ENCODE data around the gene DYNLL2. TPM values are rescaled to one million over a fixed set of nuclear protein-coding genes. Genes with fewer than 3 reads are reported as not detected.

DYNLL2 gene
- total RNA-seq, 2 experiments from 2014 or later = 12.4 to 22.5 TPM

DNA sequence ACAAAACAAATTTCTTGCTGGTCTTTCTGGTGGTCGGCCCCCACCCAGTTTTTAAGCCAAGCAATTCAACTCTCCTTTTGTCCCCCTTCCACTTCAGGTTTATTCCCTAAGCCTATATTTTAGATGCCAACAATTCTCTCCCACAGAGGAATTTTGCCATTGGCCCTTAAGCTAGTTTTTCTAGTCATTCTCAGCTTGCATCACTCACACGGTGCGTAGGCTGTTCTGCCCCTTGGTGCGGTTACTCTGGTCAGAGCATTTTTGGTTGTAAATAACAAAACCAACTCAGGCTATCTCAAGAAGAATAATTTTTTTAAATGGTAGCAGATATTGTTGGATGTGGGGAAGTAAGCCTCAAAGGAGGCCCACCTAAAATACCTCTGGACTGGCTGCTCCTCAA is 33.7 kb upstream of the DYNLL2 start:
- H3K9me2 ChIP-seq (ENCODE audit: insufficient read depth, low read length) = no peaks in the 10 kb centered on the region
- ChIA-PET POLR2A (interaction anchor here (1.3 kb wide), 1 partner anchor 10 kb away, joined by 3 read pairs; no protein-coding TSS in a partner anchor), CTCF (ENCODE audit: unreplicated experiment) (no interaction called here)
- H2AFZ ChIP-seq (ENCODE audit: low read length) = no peak overlapping the region
- no peaks in the 10 kb centered on the region for H3K9me3 ChIP-seq (ENCODE audit: low read length)
- H3K36me3 ChIP-seq (ENCODE audit: insufficient read depth, low read length) = no peaks in the 10 kb centered on the region
- no peaks in the 10 kb centered on the region for H4K20me1 ChIP-seq (ENCODE audit: insufficient read depth, low read length)
- H3K4me3 ChIP-seq (ENCODE audit: low read depth, low read length, poor library complexity, severe bottlenecking) = no peak overlapping the region
- H3K4me2 ChIP-seq (ENCODE audit: low read length) = no peak overlapping the region
- no peak for DNase-seq (ENCODE audit: low spot score)
- H3K27ac ChIP-seq (ENCODE audit: low read depth, low read length, poor library complexity, severe bottlenecking) = no peak overlapping the region
- no peaks in the 10 kb centered on the region for H3K4me1 ChIP-seq (ENCODE audit: insufficient read depth, low read length, poor library complexity, severe bottlenecking)
- no TSS peak for BruUV-seq (replicated peaks)
- no peak for TF ChIP-seq EZH2phosphoT487 (IDR thresholded peaks at IDR 0.05; ENCODE audit: borderline replicate concordance, low read depth, low read length)
- TF ChIP-seq, protein P1, sequence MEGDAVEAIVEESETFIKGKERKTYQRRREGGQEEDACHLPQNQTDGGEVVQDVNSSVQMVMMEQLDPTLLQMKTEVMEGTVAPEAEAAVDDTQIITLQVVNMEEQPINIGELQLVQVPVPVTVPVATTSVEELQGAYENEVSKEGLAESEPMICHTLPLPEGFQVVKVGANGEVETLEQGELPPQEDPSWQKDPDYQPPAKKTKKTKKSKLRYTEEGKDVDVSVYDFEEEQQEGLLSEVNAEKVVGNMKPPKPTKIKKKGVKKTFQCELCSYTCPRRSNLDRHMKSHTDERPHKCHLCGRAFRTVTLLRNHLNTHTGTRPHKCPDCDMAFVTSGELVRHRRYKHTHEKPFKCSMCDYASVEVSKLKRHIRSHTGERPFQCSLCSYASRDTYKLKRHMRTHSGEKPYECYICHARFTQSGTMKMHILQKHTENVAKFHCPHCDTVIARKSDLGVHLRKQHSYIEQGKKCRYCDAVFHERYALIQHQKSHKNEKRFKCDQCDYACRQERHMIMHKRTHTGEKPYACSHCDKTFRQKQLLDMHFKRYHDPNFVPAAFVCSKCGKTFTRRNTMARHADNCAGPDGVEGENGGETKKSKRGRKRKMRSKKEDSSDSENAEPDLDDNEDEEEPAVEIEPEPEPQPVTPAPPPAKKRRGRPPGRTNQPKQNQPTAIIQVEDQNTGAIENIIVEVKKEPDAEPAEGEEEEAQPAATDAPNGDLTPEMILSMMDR (conservative IDR thresholded peaks at IDR 0.05; ENCODE audit: low read length) = no peak
- no peaks in the 10 kb centered on the region for H3K79me2 ChIP-seq (ENCODE audit: insufficient read depth, low read depth, low read length)
- intact Hi-C loops (cut with micrococcal nuclease; ENCODE audit: unreplicated experiment) = no loop called here

- Histone ChIP-seq H3K36me3 (ENCODE audit: insufficient read depth, low read length) (no peaks in the 10 kb centered on the region), H3K27ac (ENCODE audit: low read depth, low read length, poor library complexity, severe bottlenecking) (no peak overlapping the region), H3K9me2 (ENCODE audit: insufficient read depth, low read length) (no peaks in the 10 kb centered on the region), H3K9me3 (ENCODE audit: low read length) (no peaks in the 10 kb centered on the region), H3K79me2 (ENCODE audit: insufficient read depth, low read depth, low read length) (no peaks in the 10 kb centered on the region), H2AFZ (ENCODE audit: low read length) (no peak overlapping the region), H3K4me1 (ENCODE audit: insufficient read depth, low read length, poor library complexity, severe bottlenecking) (no peaks in the 10 kb centered on the region), H4K20me1 (ENCODE audit: insufficient read depth, low read length) (no peaks in the 10 kb centered on the region), H3K4me3 (ENCODE audit: low read depth, low read length, poor library complexity, severe bottlenecking) (no peak overlapping the region), H3K4me2 (ENCODE audit: low read length) (no peak overlapping the region)
- no peak for DNase-seq (ENCODE audit: low spot score)
- intact Hi-C loops (cut with micrococcal nuclease; ENCODE audit: unreplicated experiment) = no loop called here
- BruUV-seq (replicated peaks) = no TSS peak
- POLR2A ChIA-PET = interaction anchor here (0.6 kb wide), 1 partner anchor 231 kb away, joined by 4 read pairs; no protein-coding TSS in a partner anchor
- TF ChIP-seq, protein P1 (conservative IDR thresholded peaks at IDR 0.05; ENCODE audit: low read length) = no peak
- no peak for TF ChIP-seq EZH2phosphoT487 (IDR thresholded peaks at IDR 0.05; ENCODE audit: borderline replicate concordance, low read depth, low read length)
- CTCF ChIA-PET (ENCODE audit: unreplicated experiment) = no interaction called here
These were observed 32.3 kb upstream of the DYNLL2 start for GRCh38 chr17:58050966-58051365.

GRCh38 chr17:58051468-58051867 is 31.8 kb upstream of the DYNLL2 start:
- no peak overlapping the region for H3K4me2 ChIP-seq (ENCODE audit: low read length)
- no peaks in the 10 kb centered on the region for H3K36me3 ChIP-seq (ENCODE audit: insufficient read depth, low read length)
- no peaks in the 10 kb centered on the region for H3K9me2 ChIP-seq (ENCODE audit: insufficient read depth, low read length)
- H4K20me1 ChIP-seq (ENCODE audit: insufficient read depth, low read length) = no peaks in the 10 kb centered on the region
- H3K4me3 ChIP-seq (ENCODE audit: low read depth, low read length, poor library complexity, severe bottlenecking) = no peak overlapping the region
- TF ChIP-seq, protein P1 (conservative IDR thresholded peaks at IDR 0.05; ENCODE audit: low read length) = no peak
- TF ChIP-seq EZH2phosphoT487 (IDR thresholded peaks at IDR 0.05; ENCODE audit: borderline replicate concordance, low read depth, low read length) = no peak
- H3K4me1 ChIP-seq (ENCODE audit: insufficient read depth, low read length, poor library complexity, severe bottlenecking) = no peaks in the 10 kb centered on the region
- no peaks in the 10 kb centered on the region for H3K79me2 ChIP-seq (ENCODE audit: insufficient read depth, low read depth, low read length)
- intact Hi-C loops (cut with micrococcal nuclease; ENCODE audit: unreplicated experiment) = no loop called here
- no peak overlapping the region for H2AFZ ChIP-seq (ENCODE audit: low read length)
- DNase-seq (ENCODE audit: low spot score) = no peak
- BruUV-seq (replicated peaks) = no TSS peak
- POLR2A ChIA-PET = interaction anchor here (0.7 to 1.2 kb wide), 2 partner anchors 13 to 83 kb away, joined by 3 read pairs; no protein-coding TSS in a partner anchor
- no peak overlapping the region for H3K27ac ChIP-seq (ENCODE audit: low read depth, low read length, poor library complexity, severe bottlenecking)
- H3K9me3 ChIP-seq (ENCODE audit: low read length) = no peaks in the 10 kb centered on the region
- CTCF ChIA-PET (ENCODE audit: unreplicated experiment) = no interaction called here

Measured in OCI-LY7 (cell line).